NCI-H2029 treated with DMSO at 0.1 percent for 48 hours (cell line): ENCODE data around the gene ALG5.

ENCODE experiments used
- DNase-seq: peaks from one replicate; lab custom pipeline; 2025; lab: John Stamatoyannopoulos, UW

Gene ALG5, protein sequence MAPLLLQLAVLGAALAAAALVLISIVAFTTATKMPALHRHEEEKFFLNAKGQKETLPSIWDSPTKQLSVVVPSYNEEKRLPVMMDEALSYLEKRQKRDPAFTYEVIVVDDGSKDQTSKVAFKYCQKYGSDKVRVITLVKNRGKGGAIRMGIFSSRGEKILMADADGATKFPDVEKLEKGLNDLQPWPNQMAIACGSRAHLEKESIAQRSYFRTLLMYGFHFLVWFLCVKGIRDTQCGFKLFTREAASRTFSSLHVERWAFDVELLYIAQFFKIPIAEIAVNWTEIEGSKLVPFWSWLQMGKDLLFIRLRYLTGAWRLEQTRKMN

GRCh38 chr13:36999054-36999714, at the start of gene ALG5:
Gene ALG5, minus strand, starts transcription at chr13:36999340. Its CDS starts 40 bp downstream, at chr13:36999300.
- peak; percentile 24 for DNase-seq

DNA sequence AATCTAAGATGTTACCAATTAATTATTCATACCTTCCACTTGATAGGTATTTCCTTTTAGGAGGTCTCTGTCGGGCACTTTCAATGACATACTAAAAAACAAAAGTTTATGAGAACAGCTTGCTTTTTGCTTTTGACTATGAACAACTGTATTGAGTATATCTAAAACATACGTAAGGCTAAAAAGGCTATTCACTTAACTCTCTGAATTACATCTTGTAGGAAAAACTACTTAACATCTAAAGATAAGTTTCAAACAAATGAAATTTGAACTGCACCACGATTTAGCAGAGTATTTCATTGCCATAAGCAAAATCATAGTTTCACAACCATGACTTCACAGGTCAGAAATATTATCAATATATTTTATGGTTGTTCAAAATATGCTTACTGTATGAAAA, 48.7 kb upstream of the ALG5 start:
- no peak for DNase-seq

DNA sequence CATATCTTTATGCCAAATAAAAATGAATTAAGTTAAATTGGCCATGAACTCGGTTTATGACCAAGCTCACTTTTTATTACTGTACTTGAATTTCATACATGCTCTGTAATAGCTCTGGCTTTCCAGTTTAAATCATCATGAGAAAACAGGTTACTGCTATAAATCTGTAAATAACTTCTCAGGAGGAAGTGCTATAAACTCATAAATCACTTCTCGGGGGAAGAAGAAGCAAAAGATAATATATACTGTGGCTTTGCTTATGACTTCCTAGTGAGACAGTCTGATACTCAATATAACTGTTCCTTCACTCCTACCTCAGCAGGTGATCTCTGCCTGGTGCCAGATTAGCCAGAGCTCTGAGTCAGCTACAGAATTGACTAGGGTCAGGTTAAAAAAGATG, 47.9 kb upstream of the ALG5 start:
- DNase-seq: no peak

GRCh38 chr13:37046062-37046461, 46.9 kb upstream of the ALG5 start:
- DNase-seq: no peak

GRCh38 chr13:37040789-37041188, 41.6 kb upstream of the ALG5 start:
- DNase-seq: no peak

DNA sequence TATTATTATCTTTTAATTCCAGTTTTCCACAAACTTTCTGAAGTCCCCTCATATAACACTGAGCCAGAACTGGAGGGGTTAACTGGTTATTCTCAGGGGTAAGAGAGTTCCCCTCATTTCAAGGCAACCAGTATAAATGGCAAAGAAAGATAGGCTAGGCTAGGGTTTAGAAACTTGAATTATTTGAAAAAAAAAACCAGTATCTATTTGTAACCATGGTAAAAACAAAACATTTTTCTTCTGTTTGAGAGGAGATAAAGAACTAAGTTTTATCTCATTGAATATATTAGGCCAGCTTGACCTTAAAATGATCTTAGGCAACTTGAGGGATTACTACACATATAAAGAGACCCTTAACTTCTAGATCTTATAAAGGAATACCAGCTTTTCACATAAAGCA, 40.8 kb upstream of the ALG5 start:
- DNase-seq: no peak

DNA sequence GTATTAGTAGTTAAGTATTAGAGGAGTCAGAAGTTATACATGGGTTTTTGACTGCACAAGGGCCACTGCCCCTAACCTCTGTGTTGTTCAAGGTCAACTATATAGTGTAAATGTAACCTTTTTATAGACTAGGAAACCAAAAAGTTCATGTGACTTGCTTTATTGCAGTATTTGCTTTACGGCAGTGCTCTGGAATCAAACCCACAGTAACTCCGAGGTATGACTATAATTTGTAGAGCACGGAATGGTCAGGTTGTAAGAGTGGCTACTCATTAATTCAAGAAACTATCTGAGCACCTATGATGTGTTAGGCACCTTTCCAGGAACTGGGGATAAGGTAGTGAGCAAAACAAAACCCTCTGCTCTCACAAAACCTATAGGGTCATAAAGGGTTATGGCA, 38.1 kb upstream of the ALG5 start:
- DNase-seq: no peak

DNA sequence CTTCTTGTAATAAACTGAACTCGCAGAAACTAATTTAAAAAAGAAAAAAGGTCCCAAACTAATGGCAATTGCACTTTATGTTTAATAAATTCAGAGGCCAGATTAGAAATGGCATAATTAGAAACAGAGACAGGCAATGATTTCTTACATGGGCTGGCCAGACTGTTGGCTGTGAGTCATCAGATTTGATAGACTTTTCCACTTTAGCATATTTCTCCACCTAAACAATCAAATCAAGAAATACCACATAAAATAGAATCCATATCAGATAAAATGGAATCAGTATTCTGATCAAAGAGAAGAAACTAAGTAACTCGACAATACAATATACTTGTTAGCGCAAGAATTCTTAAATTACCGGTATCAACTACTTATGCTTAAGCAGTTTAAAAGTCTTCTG, 30.5 kb upstream of the ALG5 start:
- DNase-seq: no peak

DNA sequence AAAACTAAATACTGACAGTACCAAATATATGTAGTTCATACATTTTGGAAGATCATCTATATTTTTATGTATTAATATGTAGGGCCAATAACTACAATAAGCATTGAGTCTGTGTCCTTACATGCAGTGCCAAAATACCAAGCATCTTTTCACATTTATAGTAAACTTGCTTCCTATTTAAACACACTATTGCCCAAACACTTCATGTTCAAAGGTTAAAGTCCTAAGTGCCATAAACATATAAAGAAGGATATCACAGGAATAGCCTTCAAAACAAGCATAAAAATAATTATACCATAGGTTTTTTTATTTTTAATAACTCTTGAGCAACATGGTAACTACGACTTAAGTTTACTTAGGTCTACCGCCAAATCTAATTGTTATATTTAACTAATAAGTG, 28.5 kb upstream of the ALG5 start:
- no peak for DNase-seq

DNA sequence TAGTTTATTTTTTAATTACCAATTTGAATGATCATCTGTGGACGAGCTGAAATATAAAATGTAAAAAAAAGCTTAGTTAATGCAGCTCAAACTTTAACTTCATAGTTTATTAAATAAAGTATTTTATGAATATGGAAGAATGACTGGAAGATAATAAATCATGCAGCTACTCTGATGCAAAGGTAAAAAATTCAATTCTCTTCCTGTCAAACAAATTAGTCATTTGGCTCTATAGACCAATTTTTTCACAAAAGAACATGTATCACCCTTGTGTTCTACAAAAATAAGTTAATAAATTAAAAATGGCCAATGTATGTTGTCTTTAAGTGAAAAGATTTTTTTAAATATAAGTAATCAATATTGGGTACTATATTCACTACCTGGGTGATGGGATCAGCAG, 27.6 kb upstream of the ALG5 start:
- no peak for DNase-seq

GRCh38 chr13:37023871-37024270, 24.7 kb upstream of the ALG5 start:
- no peak for DNase-seq

GRCh38 chr13:37014609-37015008, 15.5 kb upstream of the ALG5 start:
- no peak for DNase-seq

DNA sequence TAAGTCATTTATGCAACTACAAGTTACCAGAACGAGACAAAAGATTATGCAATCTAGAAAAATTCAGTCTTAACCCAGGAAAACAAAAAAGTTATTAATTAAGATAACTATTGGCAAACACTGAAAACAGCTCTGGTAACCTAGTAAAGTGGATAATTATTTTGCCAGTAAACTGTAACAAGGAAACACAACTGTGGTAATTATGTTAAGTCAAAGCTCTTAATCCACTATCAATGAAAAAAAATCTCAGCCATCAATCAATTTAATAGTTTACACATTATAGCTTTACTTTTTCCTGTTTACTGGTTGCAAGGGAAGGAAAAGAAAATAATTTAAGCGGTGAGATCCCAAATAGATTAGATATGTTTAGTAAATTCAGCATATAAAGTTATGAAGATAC, 12.6 kb upstream of the ALG5 start:
- DNase-seq: no peak

DNA sequence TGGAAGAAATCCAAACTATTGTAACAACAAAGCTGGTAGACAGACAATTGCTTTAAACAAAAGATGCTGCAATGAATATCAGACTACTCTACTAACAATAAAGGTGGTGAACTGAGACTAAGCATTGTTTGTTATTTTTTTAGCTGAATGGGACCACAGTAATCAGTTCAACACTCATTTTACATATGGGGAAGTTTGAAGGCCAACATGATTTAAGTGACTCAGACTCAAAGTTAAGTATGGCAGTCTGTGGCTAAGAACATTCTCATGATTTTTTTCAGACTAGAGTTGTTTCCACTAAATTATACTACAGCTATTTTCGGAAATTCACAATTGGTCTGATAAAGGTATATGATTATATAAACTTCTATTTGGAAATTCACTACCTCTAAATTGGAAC, 11.9 kb upstream of the ALG5 start:
- no peak for DNase-seq

GRCh38 chr13:37010424-37010823, 11.3 kb upstream of the ALG5 start:
- DNase-seq: no peak

DNA sequence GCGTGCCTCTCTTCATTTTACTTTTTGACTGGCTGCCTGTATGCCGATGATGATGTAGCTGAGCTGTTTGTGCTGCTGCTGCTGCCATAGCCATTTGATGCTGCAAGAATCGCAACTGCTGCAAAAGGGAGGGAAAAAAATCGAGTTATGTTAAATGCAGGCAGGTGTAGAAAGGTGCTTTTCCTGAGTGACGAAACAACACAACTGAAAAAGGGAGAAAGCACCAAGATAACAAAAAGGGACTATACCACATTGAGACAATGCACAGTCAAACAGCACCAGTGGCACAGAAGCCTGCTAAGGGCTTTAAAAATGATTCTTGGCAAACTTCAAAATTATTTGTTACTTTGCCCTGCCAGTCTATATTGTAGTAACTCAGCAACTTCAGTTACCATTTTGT, 10.6 kb upstream of the ALG5 start:
- DNase-seq: no peak

GRCh38 chr13:37001921-37002250, 2.7 kb upstream of the ALG5 start:
- no peak for DNase-seq

- DNase-seq: no peak
Measured at GRCh38 chr13:36998624-36999041, 507 bp downstream of the ALG5 start.

DNA sequence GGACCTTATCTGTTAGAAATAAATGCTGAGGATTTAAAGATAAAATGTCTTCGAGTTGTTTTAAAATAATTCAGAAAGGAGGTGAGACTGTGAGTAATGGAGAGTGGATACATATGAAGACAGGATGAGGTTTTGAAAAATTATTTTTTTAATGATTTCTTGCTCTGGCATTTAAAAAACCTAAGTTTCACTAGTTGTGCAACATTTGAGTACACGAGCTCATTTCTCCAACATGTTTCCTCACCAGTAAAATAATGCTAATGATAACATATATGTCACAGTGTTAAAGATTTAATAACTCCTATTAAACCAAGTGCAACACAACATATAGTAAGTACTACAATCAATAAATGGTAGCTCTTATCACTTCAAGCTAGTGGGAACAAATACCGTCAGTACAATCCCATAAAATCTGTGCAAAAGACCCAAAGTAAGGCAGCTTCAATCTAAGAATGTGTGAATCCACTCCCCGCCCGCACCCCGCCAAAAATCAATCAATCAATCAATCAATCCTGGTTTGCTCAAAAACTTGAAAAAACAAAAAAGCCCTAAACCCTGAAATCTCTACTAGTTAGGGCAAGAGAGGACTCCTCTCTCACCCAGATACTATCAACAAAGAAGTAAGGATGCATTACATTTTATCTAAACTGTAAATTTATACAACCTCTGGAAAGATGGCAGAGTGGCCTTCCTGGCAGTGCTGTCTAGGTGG, 1.3 kb downstream of the ALG5 start:
- no peak for DNase-seq

GRCh38 chr13:36992362-36992761, 6.8 kb downstream of the ALG5 start:
- no peak for DNase-seq

- DNase-seq: no peak
Measured at GRCh38 chr13:36986462-36987240, 12.5 kb downstream of the ALG5 start.

DNA sequence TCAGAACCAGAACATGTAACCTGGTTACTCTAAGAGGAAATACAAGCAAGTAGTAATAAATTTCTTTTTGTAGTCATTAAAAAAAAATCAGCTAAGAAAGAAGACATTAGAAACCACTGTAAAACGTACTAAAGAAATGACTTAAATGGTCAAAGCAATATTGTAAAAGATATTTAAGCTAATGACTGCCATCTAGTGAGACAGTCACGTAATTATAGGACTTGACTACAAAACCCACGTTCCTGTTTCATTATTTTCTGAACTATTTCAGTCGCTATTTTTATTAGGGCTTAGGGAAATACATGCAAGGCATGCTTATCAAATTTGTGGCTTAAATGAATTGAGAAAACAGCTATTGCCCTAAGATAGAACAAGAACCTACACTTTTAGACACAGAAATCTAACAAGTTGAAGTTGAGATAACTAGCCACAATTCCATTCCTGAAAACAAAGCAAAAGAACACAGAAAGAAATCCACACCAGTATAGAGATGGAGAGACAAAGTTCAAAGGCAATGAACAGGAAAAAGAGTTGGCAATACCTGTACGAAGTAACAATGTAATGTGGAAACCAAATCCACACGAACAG, 17.9 kb downstream of the ALG5 start:
- DNase-seq: no peak
